WTC11 (cell line): ENCODE results near the gene ZCCHC10. TPM values are rescaled to one million over a fixed set of nuclear protein-coding genes. Genes with fewer than 3 reads are reported as not detected.

Experiments
- ATAC-seq: fragments of 200-7000 bp; cut with Tn5 transposase; 2 replicates; pipeline ENCODE4 v1.10.0; 2021; ENCODE audit warnings: mild to moderate bottlenecking, moderate library complexity
- CTCF ChIA-PET: fragments of 300-600 bp; sonication (Branson Sonifier 250); formaldehyde crosslinking; loops from one replicate; lab custom pipeline; 2021; ENCODE audit warnings: antibody characterized with exemption; lab: Charles Lee
- POLR2A ChIA-PET: fragments of 350-600 bp; sonication (Branson Sonifier 250); formaldehyde crosslinking; loops from one replicate; lab custom pipeline; 2021; ENCODE audit warnings: antibody characterized with exemption; lab: Charles Lee
- DNase-seq: peaks from one replicate; pipeline ENCODE4 v3.0.0; 2021; ENCODE audit warnings: low spot score
- H3K27ac Mint-ChIP-seq: 2 replicates; pipeline ENCODE4 v1.8.0; 2021; ENCODE audit warnings: mixed read lengths
- H3K27me3 Mint-ChIP-seq: 2 replicates; pipeline ENCODE4 v1.8.0; 2021; ENCODE audit warnings: low read depth, mild to moderate bottlenecking, moderate library complexity, mixed read lengths
- H3K36me3 Mint-ChIP-seq: 2 replicates; pipeline ENCODE4 v1.8.0; 2021; ENCODE audit warnings: mixed read lengths
- H3K4me1 Mint-ChIP-seq: 2 replicates; pipeline ENCODE4 v1.8.0; 2022; ENCODE audit warnings: mixed read lengths
- H3K4me3 Mint-ChIP-seq: 2 replicates; pipeline ENCODE4 v1.8.0; 2021; ENCODE audit warnings: mild to moderate bottlenecking, moderate library complexity, mixed read lengths
- H3K9me3 Mint-ChIP-seq: 2 replicates; pipeline ENCODE4 v1.8.0; 2021; ENCODE audit warnings: mixed read lengths
- AR ChIP-seq: fragments of 250-450 bp; sonication (Bioruptor Pico); IDR thresholded peaks from 2 replicates; pipeline ENCODE4 v1.9.0; 2021; ENCODE audit warnings: mild to moderate bottlenecking
- CREM ChIP-seq: sonication (generic); formaldehyde crosslinking; IDR thresholded peaks from 2 replicates; pipeline ENCODE4 v1.8.1; 2022; ENCODE audit warnings: mild to moderate bottlenecking, missing genetic modification reagents, moderate library complexity
- FOXP1 ChIP-seq: sonication (generic); formaldehyde crosslinking; IDR thresholded peaks from 2 replicates; pipeline ENCODE4 v1.8.0; 2022; ENCODE audit warnings: missing genetic modification reagents, mild to moderate bottlenecking, moderate library complexity, borderline replicate concordance
- KAT7 ChIP-seq: sonication (generic); formaldehyde crosslinking; IDR thresholded peaks from 2 replicates; pipeline ENCODE4 v1.8.1; 2023; ENCODE audit warnings: missing genetic modification reagents, mild to moderate bottlenecking, borderline replicate concordance
- PREB ChIP-seq: sonication (generic); formaldehyde crosslinking; IDR thresholded peaks from 2 replicates; pipeline ENCODE4 v1.8.1; 2022; ENCODE audit warnings: mild to moderate bottlenecking, missing genetic modification reagents, moderate library complexity, borderline replicate concordance
- TEAD1 ChIP-seq: sonication (generic); formaldehyde crosslinking; IDR thresholded peaks from 2 replicates; pipeline ENCODE4 v1.8.0; 2022; ENCODE audit warnings: mild to moderate bottlenecking, missing genetic modification reagents
- TP53 ChIP-seq: sonication (generic); formaldehyde crosslinking; IDR thresholded peaks from 2 replicates; pipeline ENCODE4 v1.8.1; 2023; ENCODE audit warnings: mild to moderate bottlenecking, missing genetic modification reagents
- USF1 ChIP-seq: sonication (generic); formaldehyde crosslinking; IDR thresholded peaks from 2 replicates; pipeline ENCODE4 v1.8.0; 2022; ENCODE audit warnings: mild to moderate bottlenecking, missing genetic modification reagents
- ZNF281 ChIP-seq: sonication (generic); formaldehyde crosslinking; IDR thresholded peaks from 2 replicates; pipeline ENCODE4 v1.8.0; 2023; ENCODE audit warnings: mild to moderate bottlenecking, missing genetic modification reagents
- ZNF317 ChIP-seq: sonication (generic); formaldehyde crosslinking; IDR thresholded peaks from 2 replicates; pipeline ENCODE4 v1.8.1; 2023; ENCODE audit warnings: low read depth, mild to moderate bottlenecking, moderate library complexity, missing genetic modification reagents, borderline replicate concordance
- total RNA-seq: library from RNA; stranded (reverse); gene quantifications from 3 replicates; pipeline ENCODE4 v1.2.3, GENCODE V29; 2021
- TF ChIP-seq, protein P1 (sequence below): sonication (generic); formaldehyde crosslinking; conservative IDR thresholded peaks from 2 replicates; pipeline ENCODE4 v1.8.1; 2022; ENCODE audit warnings: mild to moderate bottlenecking, missing genetic modification reagents
- TF ChIP-seq, protein P2 (sequence below): fragments of 250-450 bp; sonication (Bioruptor Pico); conservative IDR thresholded peaks from 2 replicates; pipeline ENCODE4 v1.9.0; 2021; ENCODE audit warnings: mild to moderate bottlenecking

ZCCHC10 gene
- total RNA-seq, 1 experiment from 2014 or later: 22.9 TPM

DNA sequence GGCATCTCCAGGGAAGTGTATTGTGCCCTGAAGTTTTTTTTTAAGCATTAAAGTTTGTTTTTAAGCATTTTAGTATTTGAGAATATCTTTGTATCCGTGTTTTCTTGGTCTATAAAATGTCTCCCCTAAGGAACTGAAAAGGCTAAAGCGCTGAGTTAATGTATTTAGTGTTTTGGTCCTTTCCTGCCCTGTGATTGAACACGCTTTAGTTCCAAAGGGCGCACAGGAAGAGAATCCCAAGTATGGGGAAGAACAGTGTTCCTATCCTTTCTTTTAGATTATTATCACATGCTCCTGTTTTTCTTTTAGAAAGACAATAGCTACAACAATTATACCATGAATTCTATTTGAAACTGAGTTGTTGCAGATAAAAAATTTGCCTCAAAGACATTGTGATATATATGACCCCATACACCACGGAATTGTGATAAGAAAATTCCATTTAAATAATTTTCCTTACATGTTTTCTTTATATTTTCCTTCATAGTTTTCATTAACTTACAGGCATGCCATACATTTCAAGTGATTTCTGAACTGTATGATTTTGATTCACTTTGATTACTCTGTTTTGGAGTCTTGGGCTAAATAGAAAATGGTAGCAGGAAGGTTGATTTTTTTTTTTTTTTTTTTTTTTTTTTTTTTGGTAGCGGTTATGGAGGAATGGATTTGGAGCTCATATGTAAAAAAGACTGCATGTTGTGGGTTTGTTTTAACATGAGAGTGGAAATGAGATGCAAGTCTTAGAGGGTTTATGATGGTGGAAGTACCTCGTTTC, 28.5 kb upstream of the ZCCHC10 start (continued):
- TF ChIP-seq ZNF281 (no peak), ZNF317 (CRISPR knock-in tag) (no peak)

- ATAC-seq (no peak), DNase-seq (no peak)
- H3K9me3 Mint-ChIP-seq: no peaks in the 10 kb centered on the region
- peak overlapping the region; percentile 45; the same call in 1 of the 2 replicates for H3K27ac Mint-ChIP-seq
- no peak for TF ChIP-seq USF1
- no peak for TF ChIP-seq FOXP1
- no peak for TF ChIP-seq KAT7 (CRISPR knock-in tag)
- TF ChIP-seq PREB (CRISPR knock-in tag): no peak
- no peak for TF ChIP-seq TP53 (CRISPR knock-in tag)
- TF ChIP-seq AR (CRISPR knock-in tag): no peak
- TF ChIP-seq CREM (CRISPR knock-in tag): no peak
- TF ChIP-seq, protein P1, sequence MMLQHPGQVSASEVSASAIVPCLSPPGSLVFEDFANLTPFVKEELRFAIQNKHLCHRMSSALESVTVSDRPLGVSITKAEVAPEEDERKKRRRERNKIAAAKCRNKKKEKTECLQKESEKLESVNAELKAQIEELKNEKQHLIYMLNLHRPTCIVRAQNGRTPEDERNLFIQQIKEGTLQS (CRISPR knock-in tag): no peak
- TF ChIP-seq, protein P2, sequence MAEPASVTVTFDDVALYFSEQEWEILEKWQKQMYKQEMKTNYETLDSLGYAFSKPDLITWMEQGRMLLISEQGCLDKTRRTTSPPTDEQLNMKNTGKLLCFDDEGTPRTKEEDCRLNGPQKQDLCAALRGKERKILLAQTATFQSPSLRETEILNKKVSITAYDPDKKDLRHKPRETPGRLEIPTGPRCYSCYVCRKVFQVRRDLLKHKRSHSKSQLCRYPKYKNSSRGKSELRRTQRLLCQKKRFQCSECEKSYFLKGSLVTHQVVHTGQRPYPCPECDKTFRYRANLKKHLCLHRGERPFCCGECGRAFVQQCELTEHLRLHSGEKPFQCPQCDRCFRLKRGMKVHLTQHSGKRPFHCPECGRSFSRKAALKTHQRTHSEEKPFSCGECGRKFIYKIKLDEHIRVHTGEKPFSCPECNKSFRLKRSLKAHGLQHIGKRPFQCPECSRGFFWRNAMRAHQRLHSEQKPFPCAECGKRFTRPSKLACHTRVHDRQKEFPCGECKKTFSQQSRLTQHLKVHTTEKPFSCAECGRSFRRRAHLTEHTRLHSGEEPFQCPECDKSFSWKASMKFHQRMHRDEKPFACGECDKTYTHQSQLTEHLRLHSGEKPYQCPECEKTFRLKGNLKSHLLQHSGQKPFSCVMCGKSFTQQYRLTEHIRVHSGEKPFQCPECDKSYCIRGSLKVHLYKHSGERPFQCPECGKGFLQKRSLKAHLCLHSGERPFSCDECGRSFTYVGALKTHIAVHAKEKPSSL (CRISPR knock-in tag): no peak
- TF ChIP-seq TEAD1 (CRISPR knock-in tag): no peak
- H3K36me3 Mint-ChIP-seq: peaks cover 9% of the 10 kb centered on the region
- POLR2A ChIA-PET: no interaction called here
- peak overlapping the region; percentile 89 for H3K4me3 Mint-ChIP-seq
- peaks cover 53% of the 10 kb centered on the region for H3K4me1 Mint-ChIP-seq
- H3K27me3 Mint-ChIP-seq: no peaks in the 10 kb centered on the region
- CTCF ChIA-PET: no interaction called here
These were observed 27.1 kb upstream of the ZCCHC10 start for GRCh38 chr5:133053448-133053847.
